Activated CD4-positive, CD25-positive, alpha-beta regulatory T cell treated with anti-CD3 and anti-CD28 coated beads, Interleukin-2, amount 50 U/mL, for 16 hours (primary cell): ENCODE measurements around the gene CDHR3.
"Not testable (repeated sequence)": the region's sequence is repeated elsewhere in the genome, so short reads cannot be mapped to it uniquely, and the experiment has no call there.

ENCODE experiments used
- DNase-seq: peaks from one replicate; pipeline ENCODE4 v3.0.0-alpha.2; 2020; ENCODE audit warnings: low read depth, low spot score

Gene CDHR3

GRCh38 chr7:105958012-105958411 is 5.1 kb upstream of the CDHR3 start:
- no peak for DNase-seq

DNA sequence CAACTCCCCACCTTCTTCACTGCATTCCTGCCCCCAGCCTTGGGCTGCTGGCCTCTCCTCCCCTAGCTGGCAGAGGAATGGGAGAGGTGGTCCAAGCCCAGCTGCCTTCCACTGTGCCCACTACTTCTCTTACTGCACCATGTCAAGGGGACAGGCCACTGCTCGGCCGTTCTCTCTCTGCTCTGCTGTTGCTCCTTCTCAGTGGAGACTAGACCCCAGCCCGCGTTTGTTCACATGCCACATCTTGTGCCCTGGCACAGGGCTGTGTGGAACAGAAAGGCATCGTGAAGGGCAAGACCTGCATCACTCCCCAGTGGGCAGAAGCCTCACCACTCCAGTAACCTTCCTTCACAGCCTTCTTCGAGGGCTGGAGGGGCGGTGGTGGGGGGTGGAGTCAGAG is 711 bp upstream of the CDHR3 start:
- no peak for DNase-seq

DNA sequence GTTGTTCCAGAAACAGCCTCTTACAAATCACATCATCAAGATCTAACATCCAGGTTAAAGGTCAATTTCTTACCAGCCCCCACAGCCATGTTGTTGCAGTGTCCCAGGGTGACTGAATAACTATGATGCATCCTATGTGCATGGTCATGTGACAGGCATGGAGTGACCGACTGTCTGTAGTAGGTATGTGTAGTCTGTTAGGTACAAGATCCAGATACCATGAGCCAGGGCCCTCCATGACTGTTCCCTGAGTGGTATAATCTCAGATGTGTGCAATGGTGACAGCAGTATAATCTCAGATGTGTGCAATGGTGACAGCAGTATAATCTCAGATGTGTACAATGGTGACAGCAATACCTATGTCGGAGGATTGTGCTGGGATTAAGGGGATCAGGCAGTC is 8.8 kb downstream of the CDHR3 start:
- no peak for DNase-seq

- DNase-seq, result no peak
These were observed 9.2 kb downstream of the CDHR3 start for GRCh38 chr7:105972276-105972675.

- no peak for DNase-seq
These were observed 11.4 kb downstream of the CDHR3 start for GRCh38 chr7:105974471-105974870.

- DNase-seq, result no peak
These were observed 12.8 kb downstream of the CDHR3 start for GRCh38 chr7:105975770-105976417.

- DNase-seq, result no peak
These were observed 13.8 kb downstream of the CDHR3 start for GRCh38 chr7:105976868-105977267.

DNA sequence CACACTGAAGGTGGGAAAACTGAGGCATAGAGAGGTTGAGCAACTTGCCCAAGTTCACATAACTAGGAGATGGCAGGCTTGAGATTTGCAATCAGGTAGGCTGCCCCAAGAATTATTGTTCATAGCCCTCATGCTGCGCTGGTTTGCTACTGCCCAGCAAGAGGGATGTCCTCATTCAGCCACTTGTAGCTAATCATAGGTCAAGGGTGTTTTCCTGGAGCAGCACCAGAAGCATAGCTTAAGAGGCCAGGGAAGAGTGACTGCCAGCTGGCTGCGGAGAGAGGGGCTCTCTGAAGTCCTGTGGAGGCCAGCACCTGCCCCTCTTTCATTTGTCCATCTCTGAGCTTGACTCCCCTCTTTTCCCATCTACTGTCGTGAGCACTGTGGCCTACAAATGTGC is 15.0 kb downstream of the CDHR3 start:
- DNase-seq, result no peak

GRCh38 chr7:105978974-105979373 is 15.9 kb downstream of the CDHR3 start:
- DNase-seq, result no peak

DNA sequence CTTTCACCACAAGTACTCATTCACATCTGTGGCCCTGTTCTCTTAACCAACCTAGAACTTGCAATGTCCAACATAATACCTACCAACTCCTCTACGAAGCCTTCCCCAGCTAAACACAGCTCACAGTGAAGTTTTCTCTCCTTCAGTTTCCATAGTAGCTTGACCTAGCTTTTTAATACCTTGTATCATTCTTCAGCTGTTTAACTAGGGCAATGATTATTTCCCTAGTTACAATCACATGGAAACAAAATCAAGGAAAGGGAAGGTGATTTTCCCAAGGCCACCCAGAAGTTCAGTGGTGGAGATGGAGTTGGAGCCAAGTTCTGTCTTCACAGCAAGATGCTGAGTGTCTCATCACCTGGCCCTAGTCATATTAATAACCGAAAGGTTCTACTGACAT is 16.3 kb downstream of the CDHR3 start:
- no peak for DNase-seq

DNA sequence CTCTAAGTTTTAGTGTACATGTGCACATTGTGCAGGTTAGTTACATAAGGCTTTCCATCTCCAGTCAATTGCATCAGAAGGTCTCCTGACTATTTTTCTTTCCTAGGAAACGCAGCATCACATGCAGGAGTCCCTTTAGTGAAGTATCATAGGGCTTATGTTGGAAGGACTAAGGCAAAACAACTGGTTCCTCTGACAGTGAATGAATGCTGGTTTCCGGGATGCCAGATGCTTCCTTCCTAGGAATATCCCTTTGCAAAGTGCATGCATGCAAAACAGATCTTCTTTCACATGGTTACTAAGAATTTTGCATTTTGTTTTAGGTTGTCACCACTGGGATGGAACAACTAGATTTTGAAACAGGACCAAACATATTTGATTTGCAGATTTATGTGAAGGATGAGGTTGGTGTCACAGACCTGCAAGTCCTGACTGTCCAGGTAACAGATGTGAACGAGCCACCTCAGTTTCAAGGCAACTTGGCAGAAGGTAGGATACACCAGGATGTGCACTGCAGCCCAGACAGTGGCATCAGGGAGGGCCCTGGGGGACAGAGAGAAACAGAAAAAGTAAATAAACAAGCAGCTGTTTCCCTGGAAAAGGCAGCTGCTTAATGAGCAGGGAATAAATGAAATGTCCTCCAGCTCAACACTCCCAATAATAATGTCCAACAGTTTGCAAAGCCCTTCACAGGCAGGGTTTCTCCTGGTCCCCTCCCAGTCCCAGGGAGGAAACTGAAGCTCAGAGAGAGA is 17.8 kb downstream of the CDHR3 start:
- DNase-seq, result no peak

- DNase-seq, result no peak
These were observed 19.3 kb downstream of the CDHR3 start for GRCh38 chr7:105982388-105982787.

DNA sequence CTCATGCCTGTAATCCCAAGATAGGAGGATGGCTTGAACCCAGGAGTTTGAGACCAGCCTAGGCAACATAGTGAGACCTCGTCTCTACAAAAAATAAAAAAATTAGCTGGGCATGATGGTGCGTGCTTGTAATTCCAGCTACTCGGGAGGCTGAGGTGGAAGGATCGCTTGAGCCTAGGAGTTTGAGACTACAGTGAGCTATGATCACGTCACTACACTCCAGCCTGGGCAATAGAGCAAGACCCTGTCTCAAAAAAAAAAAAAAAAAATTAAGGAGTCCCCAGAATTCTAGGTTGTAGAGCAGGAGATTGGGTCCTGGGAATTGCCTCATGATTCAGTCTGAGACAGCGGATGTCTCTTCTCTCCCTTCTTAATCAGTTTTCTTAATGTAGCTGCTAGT is 21.7 kb downstream of the CDHR3 start:
- not testable (repeated sequence) for DNase-seq

GRCh38 chr7:105985229-105985628 is 22.2 kb downstream of the CDHR3 start:
- no peak for DNase-seq

GRCh38 chr7:105985672-105986215 is 22.7 kb downstream of the CDHR3 start:
- DNase-seq, result no peak

DNA sequence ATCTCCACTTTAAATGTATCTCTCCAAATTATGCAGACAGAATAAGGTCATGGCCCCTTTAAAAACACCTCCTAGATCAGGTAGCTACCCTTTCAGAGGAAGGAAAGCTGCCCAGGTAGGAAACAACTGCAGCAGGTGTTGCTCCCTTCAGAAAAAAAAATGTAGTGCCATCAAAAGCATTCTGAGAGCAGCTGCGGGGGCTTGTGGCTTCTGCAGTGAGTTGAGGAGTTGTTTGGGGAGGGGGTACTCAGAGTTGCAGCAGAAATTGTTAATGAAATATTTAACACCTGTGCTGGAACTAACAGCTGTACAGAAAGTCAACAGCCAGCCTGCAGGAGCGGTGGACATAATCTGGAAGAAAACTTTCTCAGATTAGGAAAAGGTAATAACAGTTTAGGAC is 24.0 kb downstream of the CDHR3 start:
- DNase-seq, result no peak

DNA sequence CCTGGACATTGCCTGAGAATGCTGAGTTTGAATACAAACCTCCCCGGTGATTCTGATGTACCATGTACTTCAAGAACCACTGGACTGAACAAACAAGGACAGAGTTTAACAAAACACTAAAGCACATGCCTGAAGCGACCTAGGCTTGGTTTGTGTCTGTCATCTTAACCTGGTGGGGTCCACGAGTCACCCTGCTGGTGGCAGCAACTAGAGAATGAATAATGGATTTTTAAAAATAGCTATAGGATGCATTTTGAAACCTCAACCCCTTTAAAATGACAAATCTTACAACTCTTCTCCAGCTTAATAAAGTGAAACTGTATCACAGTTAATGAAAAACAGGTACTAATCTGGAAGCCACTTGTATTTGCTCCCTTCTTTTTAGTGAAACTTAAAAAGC is 25.2 kb downstream of the CDHR3 start:
- DNase-seq, result no peak

DNA sequence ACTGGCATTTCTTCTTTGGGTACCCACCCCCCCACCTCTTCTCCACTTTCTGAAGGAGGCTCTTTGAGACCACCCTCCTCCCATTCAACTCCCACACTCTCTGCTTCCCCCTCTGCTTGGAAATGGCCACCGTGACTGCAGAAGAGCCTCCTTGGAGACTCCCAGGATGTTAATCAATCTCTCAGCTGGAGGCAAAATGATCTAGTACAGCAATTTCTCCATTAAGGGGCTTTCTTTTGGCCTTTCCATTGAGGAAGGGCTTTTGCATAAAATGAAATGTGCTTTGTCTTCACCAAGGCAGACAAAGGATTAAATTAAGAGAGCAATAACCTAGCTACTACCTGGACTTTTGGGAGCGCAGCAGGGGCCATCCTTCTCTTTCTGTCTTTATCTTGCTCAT is 26.1 kb downstream of the CDHR3 start:
- DNase-seq, result no peak

GRCh38 chr7:105989686-105990085 is 26.6 kb downstream of the CDHR3 start:
- no peak for DNase-seq

DNA sequence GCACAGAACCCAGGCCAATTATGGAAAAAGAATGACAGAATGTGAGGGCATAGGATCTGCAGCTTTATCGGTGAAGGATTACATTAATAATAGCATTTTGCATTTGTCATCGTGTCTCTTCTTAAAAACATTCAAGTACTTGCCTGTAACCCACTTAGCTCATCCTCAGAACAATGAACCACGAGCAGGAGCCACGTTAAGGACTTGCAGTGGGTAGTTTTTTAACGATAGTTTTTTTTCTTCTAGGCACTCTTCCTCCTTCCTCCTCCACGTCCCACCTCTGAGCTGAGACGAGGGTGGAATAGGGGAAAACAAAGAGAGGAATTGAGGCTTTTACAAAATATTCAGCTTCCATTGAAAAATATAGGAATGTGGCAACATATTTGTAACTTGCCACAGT is 27.1 kb downstream of the CDHR3 start:
- no peak for DNase-seq

- DNase-seq, result no peak
These were observed 27.8 kb downstream of the CDHR3 start for GRCh38 chr7:105990727-105991453.

DNA sequence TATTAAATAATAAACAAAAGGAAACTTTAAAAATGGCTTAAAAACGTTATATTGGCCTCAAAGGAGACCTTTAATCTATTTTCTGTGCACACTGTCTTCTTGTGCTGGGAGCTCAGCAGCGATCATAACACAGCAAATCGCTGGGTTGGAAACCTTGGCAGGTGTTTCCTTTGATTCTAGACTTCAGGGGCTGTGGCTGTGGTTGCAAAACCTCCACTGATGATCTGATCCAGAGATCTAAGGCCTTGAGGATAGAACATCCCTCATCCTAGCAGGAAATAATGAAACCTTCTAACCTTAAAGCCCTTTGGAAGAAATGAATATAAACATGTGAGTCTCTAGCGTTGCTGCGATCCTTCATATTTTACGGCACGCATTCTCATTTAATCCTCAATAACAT is 29.8 kb downstream of the CDHR3 start:
- DNase-seq, result no peak
